Islet of Langerhans (tissue), 1 donor: Measurements from ENCODE around the gene DYNC1I1.

Source experiments
- FAIRE-seq: peaks from one replicate; lab custom pipeline; 2011; peaks lifted over from hg19 to GRCh38; lab: Jason Lieb, UNC

DYNC1I1 gene

GRCh38 chr7:95971716-95972115, 199.4 kb downstream of the DYNC1I1 start:
- FAIRE-seq, result no peak

- no peak for FAIRE-seq
Measured at GRCh38 chr7:95972523-95972922, 200.2 kb downstream of the DYNC1I1 start.

GRCh38 chr7:95974108-95974507, 201.8 kb downstream of the DYNC1I1 start:
- FAIRE-seq, result no peak

GRCh38 chr7:95976369-95977060, 204.2 kb downstream of the DYNC1I1 start:
- peak; percentile 49 for FAIRE-seq

- FAIRE-seq, result no peak
Measured at GRCh38 chr7:95977994-95978393, 205.6 kb downstream of the DYNC1I1 start.

- FAIRE-seq, result no peak
Measured at GRCh38 chr7:95980167-95980566, 207.8 kb downstream of the DYNC1I1 start.

- peak; percentile 62 for FAIRE-seq
Measured at GRCh38 chr7:95980706-95981105, 208.4 kb downstream of the DYNC1I1 start.

GRCh38 chr7:95986178-95986764, 213.9 kb downstream of the DYNC1I1 start:
- FAIRE-seq, result no peak

GRCh38 chr7:95989301-95989700, 216.9 kb downstream of the DYNC1I1 start:
- FAIRE-seq, result no peak

GRCh38 chr7:95993380-95993779, 221.0 kb downstream of the DYNC1I1 start:
- peak; percentile 38 for FAIRE-seq

- no peak for FAIRE-seq
Measured at GRCh38 chr7:95996174-95996573, 223.8 kb downstream of the DYNC1I1 start.

- no peak for FAIRE-seq
Measured at GRCh38 chr7:95996886-95997285, 224.5 kb downstream of the DYNC1I1 start.

GRCh38 chr7:95997632-95998031, 225.3 kb downstream of the DYNC1I1 start:
- no peak for FAIRE-seq

- FAIRE-seq, result no peak
Measured at GRCh38 chr7:95999481-95999880, 227.1 kb downstream of the DYNC1I1 start.

GRCh38 chr7:96004578-96004977, 232.2 kb downstream of the DYNC1I1 start:
- FAIRE-seq, result no peak

- FAIRE-seq, result no peak
Measured at GRCh38 chr7:96005271-96005670, 232.9 kb downstream of the DYNC1I1 start.

- no peak for FAIRE-seq
Measured at GRCh38 chr7:96009148-96009547, 236.8 kb downstream of the DYNC1I1 start.

GRCh38 chr7:96013836-96014235, 241.5 kb downstream of the DYNC1I1 start:
- FAIRE-seq, result no peak

GRCh38 chr7:96014617-96015016, 242.3 kb downstream of the DYNC1I1 start:
- FAIRE-seq, result no peak

- FAIRE-seq, result no peak
Measured at GRCh38 chr7:96016056-96016586, 243.8 kb downstream of the DYNC1I1 start.

GRCh38 chr7:96016735-96017134, 244.4 kb downstream of the DYNC1I1 start:
- FAIRE-seq, result no peak

- FAIRE-seq, result no peak
Measured at GRCh38 chr7:96017877-96018276, 245.5 kb downstream of the DYNC1I1 start.

- no peak for FAIRE-seq
Measured at GRCh38 chr7:96021568-96021967, 249.2 kb downstream of the DYNC1I1 start.

- FAIRE-seq, result no peak
Measured at GRCh38 chr7:96023387-96023786, 251.0 kb downstream of the DYNC1I1 start.
